Thoracic aorta (tissue), 2 donors: ENCODE measurements around the gene CCR6. TPM values are rescaled to one million over a fixed set of nuclear protein-coding genes. Genes with fewer than 3 reads are reported as not detected.

Source experiments
- ATAC-seq: fragments of 150-250 bp; one replicate; pipeline ENCODE4 v1.8.0; 2017; ENCODE audit warnings: low read depth; ENCODE audit not compliant: insufficient number of reproducible peaks, low FRiP score
- DNase-seq: peaks from one replicate; pipeline ENCODE4 v3.0.0-alpha.2; 2020; ENCODE audit warnings: low spot score
- H3K27ac ChIP-seq, 2 donors: fragments of 200-600 bp; sonication (generic); 1 replicate in 1 of 2; 2 replicates in 1 of 2; pipeline ENCODE4 v1.5.1; 2016; ENCODE audit warnings: mild to moderate bottlenecking in 2 of 2, moderate library complexity in 2 of 2
- H3K27me3 ChIP-seq: fragments of 200-600 bp; sonication (generic); replicated peaks from 2 replicates; pipeline ENCODE4 v1.6.0; 2016; ENCODE audit warnings: mild to moderate bottlenecking; ENCODE audit not compliant: insufficient read depth
- H3K36me3 ChIP-seq: fragments of 200-600 bp; sonication (generic); one replicate; pipeline ENCODE4 v1.5.1; 2016
- H3K4me1 ChIP-seq, 2 donors: fragments of 200-600 bp; sonication (generic); 1 replicate in 1 of 2; 2 replicates in 1 of 2; pipeline versions ENCODE4 v1.5.1 to v1.6.0; 2016; ENCODE audit warnings: low read depth in 2 of 2, mild to moderate bottlenecking in 1 of 2; ENCODE audit not compliant: control insufficient read depth in 1 of 2
- H3K4me3 ChIP-seq: fragments of 200-600 bp; sonication (generic); 2 replicates; pipeline ENCODE4 v1.5.1; 2016; ENCODE audit warnings: mild to moderate bottlenecking
- H3K9me3 ChIP-seq: fragments of 200-600 bp; sonication (generic); 2 replicates; pipeline ENCODE4 v1.5.1; 2016
- total RNA-seq, 2 donors: library from RNA; depleted of rRNA; stranded (reverse); fragments of >200 nt; gene quantifications; one replicate each; pipeline versions ENCODE4 v1.1.0 to v1.2.3, GENCODE V29; 2016
- TF ChIP-seq, protein P1 (sequence below): fragments of 200-600 bp; sonication (generic); IDR thresholded peaks from one replicate; pipeline ENCODE4 v1.5.1; 2019; ENCODE audit warnings: antibody characterized with exemption

The CCR6 gene
- total RNA-seq, 2 donors from 2014 or later = not detected

DNA sequence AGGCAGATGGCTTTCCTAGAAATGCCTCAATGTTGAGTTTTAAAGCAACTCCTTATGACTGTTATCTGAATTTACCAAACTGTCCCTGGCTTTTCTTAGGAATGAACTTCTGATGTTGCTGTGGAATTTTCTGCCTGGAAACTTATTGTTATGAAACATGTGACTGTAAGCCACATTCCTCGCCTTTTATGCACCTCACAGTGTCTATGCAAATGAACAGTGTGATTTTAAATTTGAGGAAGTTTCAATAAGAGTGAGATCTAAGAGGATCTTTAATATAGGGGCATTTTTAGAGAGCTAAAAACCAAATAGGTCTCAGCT is 2.4 kb upstream of the CCR6 start:
- DNase-seq (no peak), ATAC-seq (no peak)
- no peaks in the 10 kb centered on the region for H3K27me3 ChIP-seq
- TF ChIP-seq, protein P1, sequence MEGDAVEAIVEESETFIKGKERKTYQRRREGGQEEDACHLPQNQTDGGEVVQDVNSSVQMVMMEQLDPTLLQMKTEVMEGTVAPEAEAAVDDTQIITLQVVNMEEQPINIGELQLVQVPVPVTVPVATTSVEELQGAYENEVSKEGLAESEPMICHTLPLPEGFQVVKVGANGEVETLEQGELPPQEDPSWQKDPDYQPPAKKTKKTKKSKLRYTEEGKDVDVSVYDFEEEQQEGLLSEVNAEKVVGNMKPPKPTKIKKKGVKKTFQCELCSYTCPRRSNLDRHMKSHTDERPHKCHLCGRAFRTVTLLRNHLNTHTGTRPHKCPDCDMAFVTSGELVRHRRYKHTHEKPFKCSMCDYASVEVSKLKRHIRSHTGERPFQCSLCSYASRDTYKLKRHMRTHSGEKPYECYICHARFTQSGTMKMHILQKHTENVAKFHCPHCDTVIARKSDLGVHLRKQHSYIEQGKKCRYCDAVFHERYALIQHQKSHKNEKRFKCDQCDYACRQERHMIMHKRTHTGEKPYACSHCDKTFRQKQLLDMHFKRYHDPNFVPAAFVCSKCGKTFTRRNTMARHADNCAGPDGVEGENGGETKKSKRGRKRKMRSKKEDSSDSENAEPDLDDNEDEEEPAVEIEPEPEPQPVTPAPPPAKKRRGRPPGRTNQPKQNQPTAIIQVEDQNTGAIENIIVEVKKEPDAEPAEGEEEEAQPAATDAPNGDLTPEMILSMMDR = no peak
- no peak overlapping the region for H3K27ac ChIP-seq
- no peaks in the 10 kb centered on the region for H3K9me3 ChIP-seq
- no peaks in the 10 kb centered on the region for H3K36me3 ChIP-seq
- H3K4me3 ChIP-seq = no peak overlapping the region
- no peaks in the 10 kb centered on the region for H3K4me1 ChIP-seq

DNA sequence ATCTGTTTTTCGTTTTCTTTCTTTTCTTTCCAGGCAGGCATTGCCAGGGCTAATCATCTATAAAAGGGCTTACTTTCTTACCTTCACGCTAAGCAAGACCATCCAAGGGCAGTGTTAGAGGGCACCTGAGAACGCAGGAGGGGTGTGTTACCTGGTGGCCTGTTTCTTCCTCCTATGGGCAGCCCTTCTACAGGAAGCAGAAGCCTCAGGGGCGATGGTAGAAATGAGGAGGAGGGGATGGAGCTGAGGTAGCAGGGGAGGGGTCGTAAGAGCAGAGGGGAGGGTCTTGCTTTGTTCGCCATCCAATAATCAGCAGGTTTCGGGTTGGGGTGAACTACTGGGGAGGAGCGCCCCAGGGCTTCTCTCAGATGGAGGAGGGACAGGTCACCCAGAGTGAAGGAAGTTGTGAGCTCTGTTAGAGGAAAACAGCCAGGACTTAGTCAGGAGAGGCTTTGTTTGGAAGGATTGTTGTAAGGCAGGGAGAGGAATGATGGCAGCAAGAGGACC is 1.5 kb upstream of the CCR6 start:
- H3K36me3 ChIP-seq = no peaks in the 10 kb centered on the region
- no peak for DNase-seq
- ATAC-seq = no peak
- TF ChIP-seq, protein P1 = no peak
- H3K27me3 ChIP-seq = no peaks in the 10 kb centered on the region
- H3K4me3 ChIP-seq = no peak overlapping the region
- no peak overlapping the region for H3K27ac ChIP-seq
- no peaks in the 10 kb centered on the region for H3K4me1 ChIP-seq
- H3K9me3 ChIP-seq = no peaks in the 10 kb centered on the region

DNA sequence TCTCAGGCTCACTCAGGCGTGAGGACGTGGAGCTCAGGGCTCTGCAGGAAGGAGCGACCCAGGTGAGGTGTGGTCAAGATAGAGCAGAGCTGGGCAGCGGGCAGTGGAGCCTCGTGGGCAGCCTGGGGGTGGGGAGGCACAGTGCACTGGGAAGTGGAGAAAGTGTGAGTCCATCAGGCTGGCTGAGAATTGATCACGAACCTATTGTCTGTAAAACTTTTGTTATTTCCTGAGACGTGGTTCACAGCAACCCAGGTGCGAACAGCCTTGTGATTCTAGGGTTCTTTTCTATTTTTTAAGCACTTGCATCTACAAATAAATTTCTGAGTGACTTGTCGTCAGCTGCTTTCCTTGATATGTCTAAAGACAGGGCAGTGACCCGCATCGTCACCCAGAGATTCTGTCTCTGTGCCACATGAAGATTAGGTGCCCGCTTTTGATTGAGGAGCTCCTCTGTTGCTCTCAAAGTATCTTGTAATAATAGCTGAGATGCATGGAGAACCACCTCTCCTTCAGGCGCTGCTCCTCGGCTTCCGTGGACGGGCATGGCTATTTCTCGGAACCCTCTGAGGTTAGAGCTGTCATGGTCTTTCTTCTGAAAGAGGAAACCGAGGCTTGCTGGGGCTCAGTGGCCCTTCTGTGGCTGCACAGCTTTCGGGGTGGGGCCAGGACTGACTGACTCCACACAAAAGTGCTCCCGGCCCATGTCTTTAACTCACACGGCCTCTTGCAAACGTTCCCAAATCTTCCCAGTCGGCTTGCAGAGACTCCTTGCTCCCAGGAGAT is 662 bp upstream of the CCR6 start:
- Histone ChIP-seq H3K36me3 (no peaks in the 10 kb centered on the region), H3K4me1 (no peaks in the 10 kb centered on the region), H3K27ac (no peak overlapping the region), H3K27me3 (no peaks in the 10 kb centered on the region), H3K9me3 (no peaks in the 10 kb centered on the region), H3K4me3 (no peak overlapping the region)
- no peak for ATAC-seq
- no peak for DNase-seq
- TF ChIP-seq, protein P1 = no peak

DNA sequence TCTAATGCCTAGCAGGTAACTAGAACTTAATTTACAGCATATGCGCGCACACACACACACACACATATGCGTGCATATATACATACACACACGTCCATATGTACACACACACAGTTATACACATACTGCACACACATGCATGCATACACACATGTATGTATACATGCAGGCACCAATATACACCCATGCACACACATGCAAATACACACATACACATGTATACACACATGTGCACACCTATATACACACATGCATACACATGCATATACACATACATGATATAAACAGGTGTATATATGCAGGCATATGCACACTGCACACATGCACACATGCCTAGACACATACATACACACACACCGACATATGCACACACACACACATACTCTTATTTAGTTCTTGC is 1.9 kb downstream of the CCR6 start:
- no peak overlapping the region for H3K4me3 ChIP-seq
- TF ChIP-seq, protein P1 = no peak
- ATAC-seq = no peak

DNA sequence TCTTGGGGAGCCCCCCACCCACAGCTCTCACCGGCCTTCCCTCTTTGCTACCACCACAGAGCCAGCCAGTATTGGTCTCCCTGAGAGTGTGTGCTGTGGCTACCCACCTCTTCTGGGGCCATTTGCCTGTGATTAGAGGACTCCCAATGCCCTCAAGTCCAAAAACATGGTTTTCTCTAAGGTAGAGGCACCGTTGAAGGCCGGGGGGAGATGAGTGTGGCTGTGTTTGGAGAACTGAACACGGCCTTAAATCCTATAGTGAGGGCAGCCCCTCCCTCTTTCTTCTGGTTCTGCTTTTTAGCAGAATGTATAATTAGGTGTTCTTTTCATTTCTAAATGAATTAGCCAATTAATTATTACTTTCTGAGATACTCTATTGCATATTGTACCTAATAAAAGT is 2.5 kb downstream of the CCR6 start:
- H3K4me1 ChIP-seq = no peaks in the 10 kb centered on the region
- H3K27me3 ChIP-seq = no peaks in the 10 kb centered on the region
- H3K4me3 ChIP-seq = no peak overlapping the region
- H3K36me3 ChIP-seq = no peaks in the 10 kb centered on the region
- DNase-seq (no peak), ATAC-seq (no peak)
- TF ChIP-seq, protein P1 = no peak
- no peaks in the 10 kb centered on the region for H3K9me3 ChIP-seq
- H3K27ac ChIP-seq = no peak overlapping the region

More for the DNA sequence above, 1.9 kb downstream of the CCR6 start:
- Histone ChIP-seq H3K27ac (no peak overlapping the region), H3K4me1 (no peaks in the 10 kb centered on the region), H3K36me3 (no peaks in the 10 kb centered on the region), H3K9me3 (no peaks in the 10 kb centered on the region), H3K27me3 (no peaks in the 10 kb centered on the region)
- DNase-seq = no peak
